HEK293T (cell line): ENCODE results near the gene IL17REL.

Experiments used
- NFRKB ChIP-seq: fragments of 450-650 bp; IDR thresholded peaks from 2 replicates; pipeline ENCODE4 v1.6.1; 2016; ENCODE audit warnings: mild to moderate bottlenecking, moderate library complexity
- SP1 ChIP-seq: fragments of 450-650 bp; IDR thresholded peaks from 2 replicates; pipeline ENCODE4 v1.6.1; 2017
- TF ChIP-seq, protein P1 (sequence below): fragments of 450-650 bp; IDR thresholded peaks from 2 replicates; pipeline ENCODE4 v1.6.1; 2016

DNA sequence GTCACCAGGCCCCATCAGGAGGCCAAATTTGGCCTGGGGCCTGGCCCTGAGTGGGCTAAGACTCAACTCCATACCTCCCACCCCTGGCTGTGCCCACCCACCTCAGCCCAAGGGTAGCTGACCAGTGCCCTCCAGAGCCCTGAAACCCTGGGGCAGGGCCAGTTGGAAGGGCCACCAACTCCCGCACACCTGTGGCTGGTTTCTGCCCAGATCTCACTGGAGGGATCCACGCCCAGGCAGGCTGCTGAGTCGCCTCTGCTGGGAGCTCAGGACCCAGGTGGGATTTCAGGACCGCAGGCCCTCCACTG, 60.9 kb downstream of the IL17REL start:
- no peak for TF ChIP-seq NFRKB
- TF ChIP-seq, protein P1, sequence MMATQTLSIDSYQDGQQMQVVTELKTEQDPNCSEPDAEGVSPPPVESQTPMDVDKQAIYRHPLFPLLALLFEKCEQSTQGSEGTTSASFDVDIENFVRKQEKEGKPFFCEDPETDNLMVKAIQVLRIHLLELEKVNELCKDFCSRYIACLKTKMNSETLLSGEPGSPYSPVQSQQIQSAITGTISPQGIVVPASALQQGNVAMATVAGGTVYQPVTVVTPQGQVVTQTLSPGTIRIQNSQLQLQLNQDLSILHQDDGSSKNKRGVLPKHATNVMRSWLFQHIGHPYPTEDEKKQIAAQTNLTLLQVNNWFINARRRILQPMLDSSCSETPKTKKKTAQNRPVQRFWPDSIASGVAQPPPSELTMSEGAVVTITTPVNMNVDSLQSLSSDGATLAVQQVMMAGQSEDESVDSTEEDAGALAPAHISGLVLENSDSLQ = no peak
- TF ChIP-seq SP1 = no peak
